Measurements from ENCODE around the gene PFKP.

The PFKP gene

GRCh38 chr10:3119796-3120459 is 52.6 kb downstream of the PFKP start:
- no peak for DNase-seq

DNA sequence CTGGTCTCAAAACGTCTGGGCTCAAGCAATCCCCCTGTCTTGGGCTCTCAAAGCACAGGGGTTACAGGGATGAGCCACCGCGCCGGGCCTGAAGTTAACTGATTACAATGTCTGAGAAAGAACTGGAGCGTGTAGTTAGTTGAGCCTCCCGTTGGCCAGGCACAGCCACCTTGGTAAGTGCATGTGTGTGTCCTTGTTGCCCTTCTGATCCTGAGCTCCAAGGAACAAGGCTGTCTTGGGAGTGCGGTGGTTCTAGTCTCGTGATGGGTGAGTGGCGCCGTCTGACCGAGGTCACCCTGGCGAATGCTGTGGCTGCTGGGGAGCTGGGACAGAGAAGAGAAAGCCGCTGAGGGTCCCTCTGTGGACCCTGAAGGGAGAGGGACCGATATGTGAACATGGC is 54.7 kb downstream of the PFKP start:
- no peak for DNase-seq

DNA sequence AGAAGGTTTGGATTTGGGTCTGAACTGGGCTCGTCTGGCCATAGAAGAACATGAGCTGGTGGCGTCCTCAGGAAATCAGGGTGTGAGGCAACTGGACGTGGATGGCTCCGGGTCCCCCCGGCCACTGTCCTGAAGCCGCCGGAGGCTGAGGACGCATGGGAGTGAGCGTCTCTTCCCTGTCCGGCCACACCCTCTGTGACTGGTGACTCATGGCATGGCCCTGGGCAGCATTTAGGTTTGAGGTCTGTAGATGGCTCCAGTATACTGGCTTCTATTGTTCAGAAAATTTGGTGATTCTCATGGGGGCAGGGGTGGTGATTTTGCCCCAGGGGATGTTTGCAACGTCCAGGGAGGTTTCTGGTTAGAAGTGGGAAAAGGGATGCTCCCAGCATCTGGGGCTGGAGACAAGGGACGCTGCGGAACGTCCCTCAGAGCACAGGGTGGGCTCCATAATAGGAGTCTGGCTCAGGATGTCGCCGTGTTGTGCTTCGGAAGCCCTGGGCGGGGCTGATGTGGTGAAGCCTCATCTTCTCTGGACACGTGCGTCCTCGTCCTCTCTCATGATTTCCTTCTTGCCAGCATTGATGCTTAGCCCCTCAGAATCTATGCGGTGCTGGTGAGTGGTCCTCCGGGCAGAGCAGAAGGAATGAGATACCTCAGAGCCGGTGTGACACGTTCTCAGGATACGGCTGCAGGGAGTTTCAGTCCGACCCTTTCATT is 55.3 kb downstream of the PFKP start:
- DNase-seq: no peak

DNA sequence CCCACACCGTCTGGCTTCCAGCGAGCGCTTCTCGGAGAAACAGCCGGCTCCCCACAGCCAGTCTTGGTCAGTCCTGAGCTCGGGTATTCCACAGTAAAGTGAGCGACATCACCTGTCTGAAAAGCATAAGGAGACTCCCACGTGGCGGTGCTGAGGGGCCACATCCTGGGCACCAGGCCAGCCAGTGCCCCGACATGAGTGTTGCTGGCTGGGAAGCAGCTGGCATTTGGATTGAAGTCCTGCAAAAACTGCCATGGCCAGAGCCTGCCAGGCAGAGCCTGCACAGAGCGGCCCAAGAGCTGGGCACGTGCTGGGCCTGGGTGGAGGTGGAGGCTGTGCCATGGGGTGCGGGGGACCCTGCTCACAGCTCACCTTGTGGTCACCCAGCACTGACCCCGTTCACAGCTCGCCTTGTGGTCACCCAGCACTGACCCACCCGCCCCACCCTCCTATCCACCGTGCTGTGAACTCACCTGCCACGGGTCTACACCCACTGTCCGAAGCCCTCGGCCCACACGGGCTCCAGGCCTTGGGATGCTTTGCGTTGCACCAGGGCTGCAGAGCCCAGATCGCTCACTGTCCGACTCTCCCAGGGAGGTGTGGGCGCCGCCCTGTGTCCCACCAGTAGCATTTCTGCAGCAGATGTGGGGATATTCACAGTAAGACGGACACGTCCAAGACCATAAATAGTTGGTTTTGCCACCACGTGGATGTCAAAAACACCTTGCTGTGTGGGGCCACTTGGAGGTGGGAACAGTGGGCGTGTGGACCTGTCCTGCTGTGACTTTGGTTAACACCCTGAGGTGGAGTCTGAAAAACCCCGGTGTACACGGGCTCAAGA is 56.4 kb downstream of the PFKP start:
- DNase-seq: no peak

GRCh38 chr10:3124412-3125175 is 57.2 kb downstream of the PFKP start:
- DNase-seq: no peak

- no peak for DNase-seq
Measured at GRCh38 chr10:3125527-3126170, 58.3 kb downstream of the PFKP start.

DNA sequence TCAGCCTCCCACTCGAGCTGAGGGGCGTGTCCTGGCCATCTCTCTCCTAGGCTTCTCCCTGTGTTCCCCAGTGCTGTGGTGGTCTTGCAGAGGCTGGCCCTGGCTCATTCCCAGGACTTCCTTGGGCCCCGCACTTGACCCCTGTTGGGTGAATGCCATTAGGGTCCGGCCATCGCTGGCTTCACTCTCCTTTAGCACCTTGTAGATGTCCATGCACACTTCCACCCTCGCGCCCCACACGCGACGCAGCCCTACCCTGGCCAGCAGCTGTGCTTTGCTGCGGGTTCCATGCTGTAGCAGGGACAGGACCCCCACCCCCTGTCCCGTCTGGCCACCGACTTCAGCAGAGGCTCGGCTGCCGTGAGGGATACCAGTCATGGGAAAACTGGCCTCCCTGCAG is 58.9 kb downstream of the PFKP start:
- peak in 2 of 3 experiments; percentile 26 to 31 for DNase-seq

GRCh38 chr10:3126741-3127346 is 59.5 kb downstream of the PFKP start:
- DNase-seq: peak; percentile 81 to 94 (median 94)

DNA sequence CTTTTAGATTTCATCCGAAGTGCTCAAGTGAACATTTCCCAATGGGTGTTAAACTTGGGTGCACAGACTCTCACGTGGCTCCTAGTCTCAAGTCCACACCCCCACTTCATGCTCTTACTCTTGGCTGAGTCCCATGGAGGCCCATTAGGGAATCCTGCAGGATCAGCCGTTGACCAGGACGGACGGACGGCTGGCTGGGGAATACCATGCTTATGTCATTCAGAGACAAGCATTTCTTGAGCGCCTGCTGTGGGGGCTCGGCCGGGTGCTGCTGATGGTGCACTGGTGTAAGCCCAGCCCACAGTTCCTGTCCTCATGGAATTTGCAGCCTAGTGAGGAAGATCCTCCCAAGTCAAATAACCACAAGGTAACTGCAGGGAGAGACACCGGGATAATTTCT is 60.6 kb downstream of the PFKP start:
- DNase-seq: no peak

DNA sequence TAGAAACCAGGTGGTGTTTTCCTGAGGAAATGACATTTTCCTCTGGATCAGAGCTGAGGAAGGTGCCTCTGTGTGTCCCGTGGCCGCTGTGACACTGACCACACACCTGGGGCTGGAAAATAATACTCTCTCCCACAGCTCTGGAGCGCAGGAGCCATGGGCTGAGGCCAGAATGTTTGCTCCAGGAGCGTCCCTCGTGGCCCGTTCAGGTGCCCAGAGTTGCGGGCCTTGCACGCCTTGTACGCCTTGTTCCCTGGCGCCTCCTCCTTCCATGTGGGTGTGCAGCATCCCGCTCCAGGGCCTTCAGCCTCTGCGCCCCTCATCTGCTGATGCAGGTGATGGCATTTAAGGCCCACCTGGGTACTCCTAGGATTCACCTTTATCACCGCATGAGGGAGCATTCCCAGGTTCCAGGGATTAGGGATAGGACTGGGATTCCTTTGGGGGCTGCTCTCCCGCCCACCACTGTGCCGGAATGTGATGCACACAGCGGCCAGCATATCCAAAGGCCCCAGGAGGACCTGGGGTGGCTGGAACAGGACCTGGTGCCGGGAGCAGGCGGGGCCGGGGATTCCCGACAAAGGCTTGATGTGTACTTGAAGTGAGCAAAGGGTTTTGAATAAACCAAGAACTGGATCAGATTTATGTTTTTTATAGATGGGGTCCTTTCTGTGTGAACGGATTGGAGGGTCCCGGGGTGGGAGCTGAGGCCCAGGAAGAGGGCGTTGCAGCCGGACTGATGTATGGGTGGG is 61.2 kb downstream of the PFKP start:
- no peak for DNase-seq

- no peak for DNase-seq
Measured at GRCh38 chr10:3129581-3130340, 62.4 kb downstream of the PFKP start.

GRCh38 chr10:3131098-3131497 is 63.8 kb downstream of the PFKP start:
- peak in 1 of 3 experiments; percentile 47 for DNase-seq

GRCh38 chr10:3132036-3133025 is 65.0 kb downstream of the PFKP start:
- DNase-seq: no peak

DNA sequence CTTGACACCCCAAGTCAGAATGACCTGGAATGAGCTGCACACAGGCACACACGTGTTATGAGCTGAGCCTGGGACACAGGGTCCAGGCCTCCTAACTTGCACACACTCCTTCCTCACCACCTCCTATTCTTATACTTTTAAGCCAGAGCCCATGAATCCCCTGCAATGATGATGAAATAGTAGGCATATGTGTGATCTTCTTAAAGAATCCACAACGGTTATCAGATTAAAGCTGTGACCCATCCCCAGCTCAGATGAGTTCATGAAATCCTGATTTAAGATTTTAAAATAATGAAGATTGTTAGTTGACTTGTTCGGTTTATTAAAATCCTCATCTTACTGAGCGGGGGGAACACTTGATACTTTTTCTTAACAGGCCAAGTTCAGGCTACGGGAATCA is 66.6 kb downstream of the PFKP start:
- no peak for DNase-seq

GRCh38 chr10:3135006-3135405 is 67.7 kb downstream of the PFKP start:
- DNase-seq: peak in 1 of 3 experiments; percentile 8

DNA sequence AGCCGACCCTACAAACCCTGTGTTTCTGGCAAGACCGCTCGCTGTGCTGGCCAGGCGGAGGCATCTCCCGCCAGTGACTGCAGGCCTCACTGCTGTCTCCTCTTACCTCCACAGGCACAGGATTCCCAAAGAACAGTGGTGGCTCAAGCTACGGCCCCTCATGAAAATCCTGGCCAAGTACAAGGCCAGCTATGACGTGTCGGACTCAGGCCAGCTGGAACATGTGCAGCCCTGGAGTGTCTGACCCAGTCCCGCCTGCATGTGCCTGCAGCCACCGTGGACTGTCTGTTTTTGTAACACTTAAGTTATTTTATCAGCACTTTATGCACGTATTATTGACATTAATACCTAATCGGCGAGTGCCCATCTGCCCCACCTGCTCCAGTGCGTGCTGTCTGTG is 69.0 kb downstream of the PFKP start:
- DNase-seq: no peak

- DNase-seq: no peak
Measured at GRCh38 chr10:3136763-3137611, 69.6 kb downstream of the PFKP start.

Measured in NCI-H1417 (cell line).